Measurements from ENCODE around the gene UBA3.

GRCh38 chr3:69058180-69058946 lies 21.8 kb downstream of the UBA3 start:
- TF ChIP-seq CTCF (IDR thresholded peaks at IDR 0.05) (no peak), ZFX (IDR thresholded peaks at IDR 0.05; ENCODE audit: borderline replicate concordance) (no peak)
